Astrocyte (in vitro differentiated cells and primary cell): ENCODE results near the gene PDK2. TPM values are rescaled to one million over a fixed set of nuclear protein-coding genes. Genes with fewer than 3 reads are reported as not detected.

Experiments used
- DNase-seq: peaks from one replicate; pipeline ENCODE4 v3.0.0-alpha.2; 2010; ENCODE audit warnings: low read depth
- FAIRE-seq: peaks from 2 replicates; lab custom pipeline; 2011; peaks lifted over from hg19 to GRCh38; lab: Jason Lieb, UNC
- H2AFZ ChIP-seq: 2 replicates; pipeline ENCODE4 v1.6.0; 2012; ENCODE audit warnings: low read depth, low read length, inconsistent platforms
- H3K27ac ChIP-seq: 2 replicates; pipeline ENCODE4 v1.5.1; 2011; ENCODE audit warnings: low read depth, low read length, inconsistent platforms
- H3K27me3 ChIP-seq: 2 replicates; pipeline ENCODE4 v1.6.0; 2011; ENCODE audit warnings: low read length, inconsistent platforms; ENCODE audit not compliant: insufficient read depth
- H3K36me3 ChIP-seq: 2 replicates; pipeline ENCODE4 v1.5.1; 2011; ENCODE audit warnings: low read length, inconsistent platforms; ENCODE audit not compliant: insufficient read depth
- H3K4me1 ChIP-seq: 2 replicates; pipeline ENCODE4 v1.5.1; 2011; ENCODE audit warnings: low read length, inconsistent platforms; ENCODE audit not compliant: insufficient read depth
- H3K4me2 ChIP-seq: 2 replicates; pipeline ENCODE4 v1.6.0; 2012; ENCODE audit warnings: low read length, inconsistent platforms
- H3K4me3 ChIP-seq: 2 replicates; pipeline ENCODE4 v1.5.1; 2011; ENCODE audit warnings: low read depth, mild to moderate bottlenecking, low read length, inconsistent platforms; ENCODE audit not compliant: insufficient read depth
- H3K79me2 ChIP-seq: 2 replicates; pipeline ENCODE4 v1.6.0; 2012; ENCODE audit warnings: mild to moderate bottlenecking, low read length, inconsistent platforms; ENCODE audit not compliant: insufficient read depth
- H3K9ac ChIP-seq: 2 replicates; pipeline ENCODE4 v1.6.0; 2012; ENCODE audit warnings: mild to moderate bottlenecking, low read length, inconsistent platforms
- H3K9me3 ChIP-seq: 2 replicates; pipeline ENCODE4 v1.5.1; 2012; ENCODE audit warnings: low read depth, mild to moderate bottlenecking, low read length, inconsistent platforms; ENCODE audit not compliant: insufficient read depth
- H4K20me1 ChIP-seq: 2 replicates; pipeline ENCODE4 v1.6.0; 2012; ENCODE audit warnings: low read length, inconsistent platforms; ENCODE audit not compliant: insufficient read depth
- H3K27ac Mint-ChIP-seq: one replicate; pipeline ENCODE4 v1.8.0; 2021; ENCODE audit warnings: mild to moderate bottlenecking, mixed read lengths; ENCODE audit not compliant: unreplicated experiment
- H3K27me3 Mint-ChIP-seq: one replicate; pipeline ENCODE4 v1.8.0; 2021; ENCODE audit warnings: low read depth, mixed read lengths; ENCODE audit not compliant: unreplicated experiment
- H3K36me3 Mint-ChIP-seq: one replicate; pipeline ENCODE4 v1.8.0; 2021; ENCODE audit warnings: low read depth, mixed read lengths; ENCODE audit not compliant: unreplicated experiment
- H3K4me1 Mint-ChIP-seq: one replicate; pipeline ENCODE4 v1.8.0; 2021; ENCODE audit warnings: low read depth, mixed read lengths; ENCODE audit not compliant: unreplicated experiment
- H3K4me3 Mint-ChIP-seq: one replicate; pipeline ENCODE4 v1.8.0; 2021; ENCODE audit warnings: mild to moderate bottlenecking, moderate library complexity, mixed read lengths; ENCODE audit not compliant: unreplicated experiment
- H3K9me3 Mint-ChIP-seq: one replicate; pipeline ENCODE4 v1.8.0; 2021; ENCODE audit warnings: mild to moderate bottlenecking, mixed read lengths; ENCODE audit not compliant: unreplicated experiment
- EZH2 ChIP-seq: IDR thresholded peaks from 2 replicates; pipeline ENCODE4 v1.6.1; 2012; ENCODE audit warnings: mild to moderate bottlenecking, low read length, inconsistent platforms; ENCODE audit not compliant: insufficient read depth
- total RNA-seq: library from RNA; stranded (reverse); gene quantifications from 2 replicates; pipeline ENCODE4 v1.2.1, GENCODE V29; 2021
- TF ChIP-seq, protein P1 (sequence below): IDR thresholded peaks from 2 replicates; pipeline ENCODE4 v1.5.1; 2011; ENCODE audit warnings: low read depth, mild to moderate bottlenecking, inconsistent platforms, low read length, moderate library complexity; ENCODE audit not compliant: insufficient read depth

PDK2 gene
- total RNA-seq, 1 donor from 2014 or later = 25.8 TPM

DNA sequence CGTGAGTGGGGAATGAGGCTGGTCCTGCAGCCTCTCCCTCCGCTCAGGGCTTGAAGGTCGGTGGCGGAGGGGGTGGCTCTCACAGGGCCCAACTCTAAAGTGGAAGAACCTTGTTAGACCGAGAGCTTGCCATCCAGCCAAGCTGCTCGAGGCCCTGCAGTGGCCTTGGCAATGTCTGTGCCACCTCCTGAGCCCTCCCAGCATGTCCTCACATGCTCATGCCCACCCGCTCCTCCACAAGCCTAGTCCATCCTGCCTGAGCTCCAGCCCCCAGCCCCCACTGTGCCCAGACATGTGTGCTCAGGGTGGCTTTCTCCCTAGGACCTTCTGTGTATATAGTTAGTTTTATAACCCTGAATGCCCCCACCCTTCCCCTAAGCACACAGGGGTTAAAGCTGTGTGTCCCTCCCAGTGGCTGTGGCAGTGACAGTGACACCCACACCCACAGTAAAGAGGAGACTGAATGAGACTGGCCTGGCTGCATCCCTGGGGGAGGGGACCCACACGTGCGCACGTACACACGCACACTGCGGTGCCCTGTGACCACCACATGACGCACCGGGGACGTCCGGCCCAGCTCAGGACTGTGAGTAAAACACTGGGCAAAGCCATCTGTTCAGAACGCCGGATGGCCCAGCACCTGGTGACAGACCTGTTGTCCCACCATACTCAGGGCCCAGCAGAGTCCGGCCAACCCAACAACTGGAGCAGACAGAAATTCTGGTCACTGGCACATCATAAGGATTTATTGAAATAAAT is 15.6 kb downstream of the PDK2 start:
- Histone ChIP-seq H3K4me1 (peaks cover 10% of the 10 kb centered on the region), H3K9ac (no peak overlapping the region), H3K4me2 (no peak overlapping the region), H3K36me3 (no peaks in the 10 kb centered on the region), H3K27ac (no peak overlapping the region), H3K4me3 (no peak overlapping the region), H3K9me3 (no peaks in the 10 kb centered on the region), H4K20me1 (no peaks in the 10 kb centered on the region), H2AFZ (no peak overlapping the region), H3K27me3 (no peaks in the 10 kb centered on the region), H3K79me2 (no peaks in the 10 kb centered on the region)
- peaks cover 8% of the 10 kb centered on the region for H3K4me1 Mint-ChIP-seq
- no peak overlapping the region for H3K4me3 Mint-ChIP-seq
- H3K27ac Mint-ChIP-seq = no peak overlapping the region
- peaks cover 5% of the 10 kb centered on the region for H3K27me3 Mint-ChIP-seq
- TF ChIP-seq, protein P1, sequence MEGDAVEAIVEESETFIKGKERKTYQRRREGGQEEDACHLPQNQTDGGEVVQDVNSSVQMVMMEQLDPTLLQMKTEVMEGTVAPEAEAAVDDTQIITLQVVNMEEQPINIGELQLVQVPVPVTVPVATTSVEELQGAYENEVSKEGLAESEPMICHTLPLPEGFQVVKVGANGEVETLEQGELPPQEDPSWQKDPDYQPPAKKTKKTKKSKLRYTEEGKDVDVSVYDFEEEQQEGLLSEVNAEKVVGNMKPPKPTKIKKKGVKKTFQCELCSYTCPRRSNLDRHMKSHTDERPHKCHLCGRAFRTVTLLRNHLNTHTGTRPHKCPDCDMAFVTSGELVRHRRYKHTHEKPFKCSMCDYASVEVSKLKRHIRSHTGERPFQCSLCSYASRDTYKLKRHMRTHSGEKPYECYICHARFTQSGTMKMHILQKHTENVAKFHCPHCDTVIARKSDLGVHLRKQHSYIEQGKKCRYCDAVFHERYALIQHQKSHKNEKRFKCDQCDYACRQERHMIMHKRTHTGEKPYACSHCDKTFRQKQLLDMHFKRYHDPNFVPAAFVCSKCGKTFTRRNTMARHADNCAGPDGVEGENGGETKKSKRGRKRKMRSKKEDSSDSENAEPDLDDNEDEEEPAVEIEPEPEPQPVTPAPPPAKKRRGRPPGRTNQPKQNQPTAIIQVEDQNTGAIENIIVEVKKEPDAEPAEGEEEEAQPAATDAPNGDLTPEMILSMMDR = no peak
- TF ChIP-seq EZH2 = no peak
- peaks cover 24% of the 10 kb centered on the region for H3K36me3 Mint-ChIP-seq
- DNase-seq (no peak), FAIRE-seq (no peak)
- no peaks in the 10 kb centered on the region for H3K9me3 Mint-ChIP-seq

DNA sequence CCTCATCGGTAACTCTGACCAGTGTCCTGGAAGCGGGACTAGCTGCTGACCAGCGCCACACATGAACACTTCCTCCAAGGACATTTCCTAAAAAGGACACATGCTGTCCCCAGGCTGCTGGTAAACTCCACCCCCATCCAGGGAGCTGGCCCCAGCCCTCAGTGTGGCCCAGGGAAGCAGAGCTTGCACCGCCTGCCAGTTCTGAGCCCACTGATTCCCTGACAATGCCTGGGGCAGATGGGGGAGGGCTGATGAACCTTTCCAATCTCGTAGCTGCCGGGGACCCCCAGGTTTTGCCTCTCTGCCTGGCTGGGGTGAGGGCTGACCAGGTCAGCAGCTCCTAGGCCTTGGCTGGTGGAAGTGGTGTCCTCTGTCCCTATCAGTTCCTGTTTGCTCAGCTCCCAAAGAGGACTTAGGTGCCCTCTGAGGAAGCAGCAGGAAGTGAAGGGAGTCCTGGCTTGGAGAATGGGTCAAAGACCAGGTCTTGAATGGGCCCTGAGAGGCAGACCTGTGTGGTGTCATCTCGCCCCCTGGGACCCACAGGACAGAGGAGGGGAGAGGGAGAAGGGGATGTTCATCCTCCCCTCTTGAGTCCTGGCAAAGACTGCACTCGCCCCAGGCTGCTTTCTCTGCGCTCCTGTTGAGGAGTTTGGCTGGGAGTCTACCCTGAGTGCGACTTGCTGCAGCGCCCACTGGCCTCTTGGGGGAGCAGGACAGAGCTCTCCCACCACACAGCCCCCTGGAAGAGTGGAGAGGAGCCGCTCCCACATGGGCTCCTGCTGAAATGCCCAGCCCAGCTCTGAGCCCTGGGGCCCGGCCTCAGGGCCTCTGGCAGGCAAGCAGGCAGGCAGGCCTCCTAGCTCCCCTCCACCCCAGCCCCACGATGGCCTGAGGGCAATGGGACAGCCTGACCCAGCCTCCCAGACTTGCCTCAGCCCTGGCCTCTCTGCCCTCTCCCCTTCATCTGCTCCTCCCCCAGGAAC is 16.8 kb downstream of the PDK2 start:
- no peak overlapping the region for H3K4me3 Mint-ChIP-seq
- H3K27ac ChIP-seq = no peak overlapping the region
- H3K79me2 ChIP-seq = no peaks in the 10 kb centered on the region
- no peak overlapping the region for H3K4me2 ChIP-seq
- H3K9me3 ChIP-seq = no peaks in the 10 kb centered on the region
- peaks cover 19% of the 10 kb centered on the region for H3K36me3 Mint-ChIP-seq
- H3K4me1 Mint-ChIP-seq = peaks cover 8% of the 10 kb centered on the region
- H3K27me3 Mint-ChIP-seq = peaks cover 5% of the 10 kb centered on the region
- H4K20me1 ChIP-seq = no peaks in the 10 kb centered on the region
- no peak overlapping the region for H3K27ac Mint-ChIP-seq
- no peaks in the 10 kb centered on the region for H3K27me3 ChIP-seq
- no peak for TF ChIP-seq EZH2
- TF ChIP-seq, protein P1 = no peak
- no peaks in the 10 kb centered on the region for H3K9me3 Mint-ChIP-seq
- H2AFZ ChIP-seq = no peak overlapping the region
- DNase-seq = no peak
- no peak overlapping the region for H3K9ac ChIP-seq
- no peak overlapping the region for H3K4me3 ChIP-seq
- no peak for FAIRE-seq
- peaks cover 10% of the 10 kb centered on the region for H3K4me1 ChIP-seq
- no peaks in the 10 kb centered on the region for H3K36me3 ChIP-seq
